ENCODE data around the gene PI16. TPM values are rescaled to one million over a fixed set of nuclear protein-coding genes. Genes with fewer than 3 reads are reported as not detected.

The PI16 gene
- total RNA-seq, 1 experiment from 2014 or later = 0.07 TPM

DNA sequence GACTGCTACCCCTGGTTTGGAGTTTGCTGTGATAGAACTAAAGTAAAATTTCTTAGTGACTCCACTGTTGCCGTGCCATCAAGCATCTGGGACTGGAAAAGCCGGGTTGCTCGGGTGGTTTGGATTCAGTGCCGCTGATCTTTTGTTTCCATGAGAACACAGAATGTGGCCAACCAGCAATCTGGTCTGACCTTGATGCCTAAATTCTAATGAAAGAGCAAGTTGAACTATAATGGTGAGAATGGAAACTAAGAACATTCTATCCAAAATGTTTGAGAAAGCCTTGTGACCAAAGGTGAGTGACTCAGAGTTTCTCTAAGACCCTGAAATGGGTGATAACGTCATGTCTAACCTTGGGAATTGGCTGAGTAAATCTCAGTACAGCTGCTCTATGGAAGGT is 9.9 kb upstream of the PI16 start:
- H4K20me1 ChIP-seq (ENCODE audit: low read length) = no peaks in the 10 kb centered on the region
- ATAC-seq (no peak), DNase-seq (no peak)
- H3K9ac ChIP-seq (ENCODE audit: low read length) = no peak overlapping the region
- H3K4me3 ChIP-seq (ENCODE audit: low read length) = no peak overlapping the region
- intact Hi-C loops (cut with micrococcal nuclease) = loop anchor here (1.0 kb wide), 1 partner anchor 18 kb away; no protein-coding TSS in a partner anchor
- BruUV-seq (replicated peaks) = no TSS peak
- H3K36me3 ChIP-seq (ENCODE audit: low read depth, low read length) = no peaks in the 10 kb centered on the region
- H3K27me3 ChIP-seq (ENCODE audit: low read length) = no peaks in the 10 kb centered on the region
- no peak overlapping the region for H2AFZ ChIP-seq (ENCODE audit: low read length)
- no peaks in the 10 kb centered on the region for H3F3A ChIP-seq (ENCODE audit: low read length, unreplicated experiment)
- H3K4me2 ChIP-seq (ENCODE audit: low read length) = no peak overlapping the region
- H3K79me2 ChIP-seq (ENCODE audit: low read length) = no peaks in the 10 kb centered on the region
- no peaks in the 10 kb centered on the region for H3K9me3 ChIP-seq (ENCODE audit: low read length)
- POLR2A ChIA-PET (ENCODE audit: unreplicated experiment) = no interaction called here
- CTCF ChIA-PET = no interaction called here
- no peaks in the 10 kb centered on the region for H3K9me2 ChIP-seq (replicated peaks; ENCODE audit: low read length)
- no peak overlapping the region for H3K27ac ChIP-seq (ENCODE audit: low read length)
- TF ChIP-seq EZH2phosphoT487 (IDR thresholded peaks at IDR 0.05; ENCODE audit: borderline replicate concordance, low read length) = no peak
- H3K4me1 ChIP-seq (ENCODE audit: insufficient read depth, low read length) = peaks cover 8% of the 10 kb centered on the region

DNA sequence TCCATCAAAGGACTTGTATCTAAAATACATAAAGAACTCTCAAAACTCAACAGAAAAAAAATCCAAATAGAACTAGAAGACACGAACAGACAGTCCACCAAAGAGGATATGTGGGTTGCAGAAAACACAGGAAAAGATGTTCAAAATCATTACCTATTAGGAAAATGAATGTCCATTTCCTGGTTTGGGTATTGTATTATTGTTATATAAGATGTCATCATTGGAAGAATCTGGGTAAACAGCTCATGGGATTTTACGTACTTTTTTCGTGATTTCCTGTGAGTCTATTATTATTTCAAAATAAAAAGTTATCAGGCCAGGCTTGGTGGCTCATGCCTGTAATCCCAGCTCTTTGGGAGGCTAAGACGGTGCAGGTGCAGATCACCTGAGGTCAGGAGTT is 9.2 kb upstream of the PI16 start:
- Histone ChIP-seq H3K27ac (ENCODE audit: low read length) (no peak overlapping the region), H3K79me2 (ENCODE audit: low read length) (no peaks in the 10 kb centered on the region), H3K9me2 (replicated peaks; ENCODE audit: low read length) (no peaks in the 10 kb centered on the region), H3F3A (ENCODE audit: low read length, unreplicated experiment) (no peaks in the 10 kb centered on the region), H3K4me2 (ENCODE audit: low read length) (no peak overlapping the region), H3K36me3 (ENCODE audit: low read depth, low read length) (no peaks in the 10 kb centered on the region), H3K27me3 (ENCODE audit: low read length) (no peaks in the 10 kb centered on the region), H2AFZ (ENCODE audit: low read length) (no peak overlapping the region), H4K20me1 (ENCODE audit: low read length) (no peaks in the 10 kb centered on the region), H3K4me3 (ENCODE audit: low read length) (no peak overlapping the region), H3K4me1 (ENCODE audit: insufficient read depth, low read length) (peaks cover 14% of the 10 kb centered on the region), H3K9ac (ENCODE audit: low read length) (no peak overlapping the region), H3K9me3 (ENCODE audit: low read length) (no peaks in the 10 kb centered on the region)
- intact Hi-C loops (cut with micrococcal nuclease) = no loop called here
- TF ChIP-seq, protein P1, sequence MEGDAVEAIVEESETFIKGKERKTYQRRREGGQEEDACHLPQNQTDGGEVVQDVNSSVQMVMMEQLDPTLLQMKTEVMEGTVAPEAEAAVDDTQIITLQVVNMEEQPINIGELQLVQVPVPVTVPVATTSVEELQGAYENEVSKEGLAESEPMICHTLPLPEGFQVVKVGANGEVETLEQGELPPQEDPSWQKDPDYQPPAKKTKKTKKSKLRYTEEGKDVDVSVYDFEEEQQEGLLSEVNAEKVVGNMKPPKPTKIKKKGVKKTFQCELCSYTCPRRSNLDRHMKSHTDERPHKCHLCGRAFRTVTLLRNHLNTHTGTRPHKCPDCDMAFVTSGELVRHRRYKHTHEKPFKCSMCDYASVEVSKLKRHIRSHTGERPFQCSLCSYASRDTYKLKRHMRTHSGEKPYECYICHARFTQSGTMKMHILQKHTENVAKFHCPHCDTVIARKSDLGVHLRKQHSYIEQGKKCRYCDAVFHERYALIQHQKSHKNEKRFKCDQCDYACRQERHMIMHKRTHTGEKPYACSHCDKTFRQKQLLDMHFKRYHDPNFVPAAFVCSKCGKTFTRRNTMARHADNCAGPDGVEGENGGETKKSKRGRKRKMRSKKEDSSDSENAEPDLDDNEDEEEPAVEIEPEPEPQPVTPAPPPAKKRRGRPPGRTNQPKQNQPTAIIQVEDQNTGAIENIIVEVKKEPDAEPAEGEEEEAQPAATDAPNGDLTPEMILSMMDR (conservative IDR thresholded peaks at IDR 0.05; ENCODE audit: low read depth, low read length) = no peak
- no peak for TF ChIP-seq EZH2phosphoT487 (IDR thresholded peaks at IDR 0.05; ENCODE audit: borderline replicate concordance, low read length)
- no peak for DNase-seq
- POLR2A ChIA-PET (ENCODE audit: unreplicated experiment) = no interaction called here
- ATAC-seq = no peak
- no TSS peak for BruUV-seq (replicated peaks)
- CTCF ChIA-PET = no interaction called here

DNA sequence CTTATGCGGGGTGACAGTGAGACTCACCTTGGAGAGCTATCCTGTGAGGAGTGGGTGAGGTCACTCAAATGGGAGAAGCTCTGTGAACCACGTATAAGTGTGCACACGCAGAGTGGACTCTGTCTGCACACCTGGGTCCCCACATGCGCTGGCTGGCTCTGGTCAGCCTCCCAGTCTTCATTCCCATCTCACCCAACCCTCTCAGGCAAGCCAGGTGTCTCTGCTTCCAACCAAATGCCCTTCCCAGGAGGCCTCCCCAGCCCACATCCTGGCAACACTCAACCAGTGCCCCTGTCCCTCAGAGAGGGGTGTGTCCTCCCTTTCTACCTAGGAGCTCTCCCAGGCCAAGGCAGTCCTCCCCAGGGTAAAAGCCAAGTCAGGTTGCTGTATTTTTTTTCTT is 8.0 kb upstream of the PI16 start:
- no TSS peak for BruUV-seq (replicated peaks)
- Histone ChIP-seq H3K27ac (ENCODE audit: low read length) (no peak overlapping the region), H3K9ac (ENCODE audit: low read length) (no peak overlapping the region), H3K9me2 (replicated peaks; ENCODE audit: low read length) (no peaks in the 10 kb centered on the region), H3K27me3 (ENCODE audit: low read length) (no peaks in the 10 kb centered on the region), H3K9me3 (ENCODE audit: low read length) (no peaks in the 10 kb centered on the region), H3K79me2 (ENCODE audit: low read length) (no peaks in the 10 kb centered on the region), H2AFZ (ENCODE audit: low read length) (no peak overlapping the region), H3K36me3 (ENCODE audit: low read depth, low read length) (no peaks in the 10 kb centered on the region), H4K20me1 (ENCODE audit: low read length) (no peaks in the 10 kb centered on the region), H3K4me3 (ENCODE audit: low read length) (no peak overlapping the region), H3K4me1 (ENCODE audit: insufficient read depth, low read length) (peaks cover 19% of the 10 kb centered on the region), H3F3A (ENCODE audit: low read length, unreplicated experiment) (no peaks in the 10 kb centered on the region), H3K4me2 (ENCODE audit: low read length) (no peak overlapping the region)
- ATAC-seq = no peak
- TF ChIP-seq, protein P1 (conservative IDR thresholded peaks at IDR 0.05; ENCODE audit: low read depth, low read length) = no peak
- no peak for TF ChIP-seq EZH2phosphoT487 (IDR thresholded peaks at IDR 0.05; ENCODE audit: borderline replicate concordance, low read length)
- no peak for TF ChIP-seq EZH2 (IDR thresholded peaks at IDR 0.05; ENCODE audit: low read length, unreplicated experiment)
- DNase-seq = no peak
- ChIA-PET CTCF (no interaction called here), POLR2A (ENCODE audit: unreplicated experiment) (no interaction called here)
- intact Hi-C loops (cut with micrococcal nuclease) = no loop called here

Data from PC-3 (cell line).